ENCODE measurements around the gene EPHA5.
"Not testable (repeated sequence)": the region's sequence is repeated elsewhere in the genome, so short reads cannot be mapped to it uniquely, and the experiment has no call there.

Gene EPHA5

GRCh38 chr4:65308626-65309025, 361.7 kb downstream of the EPHA5 start:
- not testable (repeated sequence) for H3K27me3 ChIP-seq (replicated peaks; ENCODE audit: control insufficient read depth, insufficient read depth, low read length, poor library complexity, severe bottlenecking)

GRCh38 chr4:65302145-65302544, 368.1 kb downstream of the EPHA5 start:
- Histone ChIP-seq H3K36me3 (ENCODE audit: control insufficient read depth, insufficient read depth, low read length) (no peaks in the 10 kb centered on the region), H3K4me1 (ENCODE audit: control insufficient read depth, insufficient read depth, low read length, poor library complexity, severe bottlenecking) (no peaks in the 10 kb centered on the region), H3K27ac (ENCODE audit: insufficient read depth, low read length, poor library complexity, severe bottlenecking) (no peak overlapping the region), H3K9me3 (ENCODE audit: control insufficient read depth, low read length) (no peaks in the 10 kb centered on the region), H3K4me3 (ENCODE audit: insufficient read depth, low read depth, low read length, poor library complexity, severe bottlenecking) (no peak overlapping the region), H3K27me3 (replicated peaks; ENCODE audit: control insufficient read depth, insufficient read depth, low read length, poor library complexity, severe bottlenecking) (no peaks in the 10 kb centered on the region)
- DNase-seq = no peak

More at GRCh38 chr4:65308626-65309025, 361.7 kb downstream of the EPHA5 start:
- H3K36me3 ChIP-seq (ENCODE audit: control insufficient read depth, insufficient read depth, low read length); H3K9me3 ChIP-seq (ENCODE audit: control insufficient read depth, low read length); DNase-seq; H3K4me1 ChIP-seq (ENCODE audit: control insufficient read depth, insufficient read depth, low read length, poor library complexity, severe bottlenecking); H3K4me3 ChIP-seq (ENCODE audit: insufficient read depth, low read depth, low read length, poor library complexity, severe bottlenecking); H3K27ac ChIP-seq (ENCODE audit: insufficient read depth, low read length, poor library complexity, severe bottlenecking): not testable (repeated sequence)

GRCh38 chr4:65296246-65296645, 374.0 kb downstream of the EPHA5 start:
- no peaks in the 10 kb centered on the region for H3K27me3 ChIP-seq (replicated peaks; ENCODE audit: control insufficient read depth, insufficient read depth, low read length, poor library complexity, severe bottlenecking)
- no peak overlapping the region for H3K4me3 ChIP-seq (ENCODE audit: insufficient read depth, low read depth, low read length, poor library complexity, severe bottlenecking)
- H3K36me3 ChIP-seq (ENCODE audit: control insufficient read depth, insufficient read depth, low read length) = no peaks in the 10 kb centered on the region
- no peaks in the 10 kb centered on the region for H3K4me1 ChIP-seq (ENCODE audit: control insufficient read depth, insufficient read depth, low read length, poor library complexity, severe bottlenecking)
- no peaks in the 10 kb centered on the region for H3K9me3 ChIP-seq (ENCODE audit: control insufficient read depth, low read length)
- DNase-seq = no peak
- H3K27ac ChIP-seq (ENCODE audit: insufficient read depth, low read length, poor library complexity, severe bottlenecking) = no peak overlapping the region

- H3K4me3 ChIP-seq (ENCODE audit: insufficient read depth, low read depth, low read length, poor library complexity, severe bottlenecking) = no peak overlapping the region
- DNase-seq = no peak
- H3K9me3 ChIP-seq (ENCODE audit: control insufficient read depth, low read length) = no peaks in the 10 kb centered on the region
- no peaks in the 10 kb centered on the region for H3K27me3 ChIP-seq (replicated peaks; ENCODE audit: control insufficient read depth, insufficient read depth, low read length, poor library complexity, severe bottlenecking)
- no peaks in the 10 kb centered on the region for H3K36me3 ChIP-seq (ENCODE audit: control insufficient read depth, insufficient read depth, low read length)
- H3K27ac ChIP-seq (ENCODE audit: insufficient read depth, low read length, poor library complexity, severe bottlenecking) = no peak overlapping the region
- no peaks in the 10 kb centered on the region for H3K4me1 ChIP-seq (ENCODE audit: control insufficient read depth, insufficient read depth, low read length, poor library complexity, severe bottlenecking)
These were observed 383.2 kb downstream of the EPHA5 start for GRCh38 chr4:65287071-65287470.

Data from effector memory CD4-positive, alpha-beta T cell (primary cell).